GM23338 (cell line): ENCODE results near the gene INTS6. TPM values are rescaled to one million over a fixed set of nuclear protein-coding genes. Genes with fewer than 3 reads are reported as not detected.

Source experiments
- ATAC-seq: fragments of 200-7000 bp; cut with Tn5 transposase; 3 replicates; pipeline ENCODE4 v1.9.1; 2020
- DNase-seq: peaks from one replicate; pipeline ENCODE4 v3.0.0-alpha.2; 2015; ENCODE audit warnings: low spot score
- H2AFZ ChIP-seq: fragments of 200-600 bp; sonication (generic); 2 replicates; pipeline ENCODE4 v1.8.0; 2016; ENCODE audit warnings: antibody characterized with exemption, mild to moderate bottlenecking, moderate library complexity
- H3F3A ChIP-seq: fragments of 200-600 bp; sonication (generic); replicated peaks from 2 replicates; pipeline ENCODE4 v1.8.0; 2017; ENCODE audit warnings: antibody characterized with exemption, mixed run types, low read depth
- H3K27ac ChIP-seq: fragments of 200-600 bp; sonication (generic); 2 replicates; pipeline ENCODE4 v1.6.1; 2016; ENCODE audit warnings: low read depth
- H3K27me3 ChIP-seq: fragments of 200-600 bp; sonication (generic); 2 replicates; pipeline ENCODE4 v1.8.0; 2016; ENCODE audit warnings: mild to moderate bottlenecking, mixed run types, moderate library complexity; ENCODE audit not compliant: insufficient read depth
- H3K36me3 ChIP-seq: fragments of 200-600 bp; sonication (generic); 2 replicates; pipeline ENCODE4 v1.8.0; 2016; ENCODE audit warnings: mild to moderate bottlenecking; ENCODE audit not compliant: insufficient read depth
- H3K4me1 ChIP-seq: fragments of 200-600 bp; sonication (generic); 2 replicates; pipeline ENCODE4 v1.8.0; 2016; ENCODE audit warnings: mild to moderate bottlenecking, moderate library complexity; ENCODE audit not compliant: insufficient read depth
- H3K4me2 ChIP-seq: fragments of 200-600 bp; sonication (generic); 2 replicates; pipeline ENCODE4 v1.7.1; 2017; ENCODE audit warnings: mixed run types
- H3K4me3 ChIP-seq: fragments of 200-600 bp; sonication (generic); 2 replicates; pipeline ENCODE4 v1.6.1; 2016; ENCODE audit warnings: mixed run types
- H3K79me2 ChIP-seq: fragments of 200-600 bp; sonication (generic); replicated peaks from 2 replicates; pipeline ENCODE4 v1.8.0; 2017; ENCODE audit warnings: mild to moderate bottlenecking; ENCODE audit not compliant: insufficient read depth
- H3K9me2 ChIP-seq: fragments of 200-600 bp; sonication (generic); 2 replicates; pipeline ENCODE4 v1.8.0; 2017; ENCODE audit not compliant: insufficient read depth
- H4K20me1 ChIP-seq: fragments of 200-600 bp; sonication (generic); replicated peaks from 2 replicates; pipeline ENCODE4 v1.8.0; 2017; ENCODE audit warnings: mild to moderate bottlenecking; ENCODE audit not compliant: insufficient read depth
- H3K27ac Mint-ChIP-seq: 2 replicates; pipeline ENCODE4 v1.8.0; 2020; ENCODE audit warnings: inconsistent platforms, mild to moderate bottlenecking, moderate library complexity, mixed read lengths
- H3K27me3 Mint-ChIP-seq: 3 replicates; pipeline ENCODE4 v1.8.0; 2022; ENCODE audit warnings: low read depth, mild to moderate bottlenecking, moderate library complexity, mixed read lengths, inconsistent platforms; ENCODE audit not compliant: insufficient read depth, poor library complexity
- H3K36me3 Mint-ChIP-seq: 3 replicates; pipeline ENCODE4 v1.8.0; 2021; ENCODE audit warnings: low read depth, mild to moderate bottlenecking, inconsistent platforms, moderate library complexity, mixed read lengths
- H3K4me1 Mint-ChIP-seq: 3 replicates; pipeline ENCODE4 v1.8.0; 2020; ENCODE audit warnings: mild to moderate bottlenecking, inconsistent platforms, mixed read lengths
- H3K4me3 Mint-ChIP-seq: 3 replicates; pipeline ENCODE4 v1.8.0; 2021; ENCODE audit warnings: moderate library complexity, mild to moderate bottlenecking, inconsistent platforms, mixed read lengths
- H3K9me3 Mint-ChIP-seq: 3 replicates; pipeline ENCODE4 v1.8.0; 2020; ENCODE audit warnings: moderate library complexity, mild to moderate bottlenecking, inconsistent platforms, mixed read lengths
- CREB1 ChIP-seq: fragments of 250-450 bp; sonication (Bioruptor Pico); IDR thresholded peaks from 2 replicates; pipeline ENCODE4 v1.5.0; 2020; ENCODE audit warnings: low read depth, mild to moderate bottlenecking, moderate library complexity
- CTCF ChIP-seq, 2 experiments: fragments of 200-600 bp in 1 of 2; sonication (generic) in 1 of 2; conservative IDR thresholded peaks; 2 replicates each; pipeline versions ENCODE4 v1.5.1 to v1.6.1; 2016 to 2017; ENCODE audit warnings: antibody characterized with exemption in 2 of 2, low read depth in 2 of 2, mild to moderate bottlenecking in 2 of 2, moderate library complexity in 1 of 2
- ETS1 ChIP-seq: IDR thresholded peaks from 2 replicates; pipeline ENCODE4 v1.6.1; 2016; ENCODE audit warnings: antibody characterized with exemption
- EZH2 ChIP-seq: fragments of 200-600 bp; sonication (generic); IDR thresholded peaks from one replicate; pipeline ENCODE4 v1.8.0; 2017; ENCODE audit warnings: antibody characterized with exemption, mild to moderate bottlenecking, low read depth; ENCODE audit not compliant: unreplicated experiment
- EZH2phosphoT487 ChIP-seq: fragments of 200-600 bp; sonication (generic); IDR thresholded peaks from one replicate; pipeline ENCODE4 v1.8.1; 2018; ENCODE audit warnings: antibody characterized with exemption; ENCODE audit not compliant: unreplicated experiment
- JUNB ChIP-seq: IDR thresholded peaks from one replicate; pipeline ENCODE4 v1.6.1; 2016; ENCODE audit warnings: antibody characterized with exemption; ENCODE audit not compliant: unreplicated experiment
- NANOG ChIP-seq: IDR thresholded peaks from 2 replicates; pipeline ENCODE4 v1.6.1; 2016; ENCODE audit warnings: antibody characterized with exemption, borderline replicate concordance
- POLR2AphosphoS5 ChIP-seq: IDR thresholded peaks from 2 replicates; pipeline ENCODE4 v1.6.1; 2016; ENCODE audit warnings: antibody characterized with exemption, low read depth
- REST ChIP-seq: IDR thresholded peaks from one replicate; pipeline ENCODE4 v1.6.1; 2018; ENCODE audit warnings: antibody characterized with exemption; ENCODE audit not compliant: unreplicated experiment
- STAT1 ChIP-seq: IDR thresholded peaks from one replicate; pipeline ENCODE4 v1.6.1; 2016; ENCODE audit warnings: antibody characterized with exemption; ENCODE audit not compliant: unreplicated experiment
- ZNF114 ChIP-seq: fragments of 250-450 bp; sonication (Bioruptor Pico); IDR thresholded peaks from 2 replicates; pipeline ENCODE4 v1.5.0; 2020; ENCODE audit warnings: mild to moderate bottlenecking, moderate library complexity
- ZNF331 ChIP-seq: fragments of 250-450 bp; sonication (Bioruptor Pico); IDR thresholded peaks from 2 replicates; pipeline ENCODE4 v1.5.0; 2020; ENCODE audit warnings: low read depth, mild to moderate bottlenecking, moderate library complexity
- ZNF462 ChIP-seq: fragments of 250-450 bp; sonication (Bioruptor Pico); IDR thresholded peaks from 2 replicates; pipeline ENCODE4 v1.5.0; 2020; ENCODE audit warnings: mild to moderate bottlenecking, moderate library complexity
- polyA plus RNA-seq: library from polyadenylated mRNA; unstranded; fragments of >200 nt; fragmentation: Nextera tagmentation; extraction: Ambion mirVana; gene quantifications from 2 replicates; pipeline ENCODE4 v1.2.1, GENCODE V29; 2016
- total RNA-seq: library from RNA; depleted of rRNA; stranded (reverse); fragments of >200 nt; shearing (Covaris generic); gene quantifications from 2 replicates; pipeline ENCODE4 v1.2.3, GENCODE V29; 2014

INTS6 gene
- total and polyA plus RNA-seq, 2 experiments from 2014 or later, result 24.8 to 38.6 TPM

GRCh38 chr13:51437550-51438127 lies 15.2 kb downstream of the INTS6 start:
- H3K27ac ChIP-seq, result no peak overlapping the region
- peaks cover 7% of the 10 kb centered on the region for H3K4me1 ChIP-seq
- Mint-ChIP-seq H3K4me1 (peaks cover 15% of the 10 kb centered on the region; the same call in 2 of the 3 replicates), H3K36me3 (no peaks in the 10 kb centered on the region; the same call in 2 of the 3 replicates), H3K27ac (no peak overlapping the region), H3K27me3 (peaks cover 4% of the 10 kb centered on the region), H3K4me3 (no peak overlapping the region), H3K9me3 (no peaks in the 10 kb centered on the region)
- no peak for DNase-seq
- H3K27me3 ChIP-seq, result no peaks in the 10 kb centered on the region
- no peak for ATAC-seq
- no peak overlapping the region for H3K4me2 ChIP-seq
- no peaks in the 10 kb centered on the region for H4K20me1 ChIP-seq
- H3K36me3 ChIP-seq, result no peaks in the 10 kb centered on the region
- no peaks in the 10 kb centered on the region for H3F3A ChIP-seq
- H2AFZ ChIP-seq, result no peak overlapping the region
- no peak overlapping the region for H3K4me3 ChIP-seq
- no peak for TF ChIP-seq CTCF (conservative IDR thresholded peaks at IDR 0.05; ENCODE audit: low read depth in 2 of 2)
- no peak for TF ChIP-seq ETS1
- TF ChIP-seq JUNB, result no peak
- no peak for TF ChIP-seq EZH2phosphoT487
- no peak for TF ChIP-seq POLR2AphosphoS5
- TF ChIP-seq STAT1, result no peak
- TF ChIP-seq NANOG, result no peak
- no peak for TF ChIP-seq EZH2
- TF ChIP-seq ZNF114 (CRISPR knock-in tag), result no peak
- TF ChIP-seq CREB1, result no peak
- TF ChIP-seq ZNF462 (CRISPR knock-in tag), result no peak
- no peak for TF ChIP-seq ZNF331 (CRISPR knock-in tag)
- TF ChIP-seq REST, result no peak
- H3K9me2 ChIP-seq, result no peaks in the 10 kb centered on the region
- H3K79me2 ChIP-seq, result no peaks in the 10 kb centered on the region
